ENCODE data around the gene GAL3ST3. TPM values are rescaled to one million over a fixed set of nuclear protein-coding genes. Genes with fewer than 3 reads are reported as not detected.

The GAL3ST3 gene, protein sequence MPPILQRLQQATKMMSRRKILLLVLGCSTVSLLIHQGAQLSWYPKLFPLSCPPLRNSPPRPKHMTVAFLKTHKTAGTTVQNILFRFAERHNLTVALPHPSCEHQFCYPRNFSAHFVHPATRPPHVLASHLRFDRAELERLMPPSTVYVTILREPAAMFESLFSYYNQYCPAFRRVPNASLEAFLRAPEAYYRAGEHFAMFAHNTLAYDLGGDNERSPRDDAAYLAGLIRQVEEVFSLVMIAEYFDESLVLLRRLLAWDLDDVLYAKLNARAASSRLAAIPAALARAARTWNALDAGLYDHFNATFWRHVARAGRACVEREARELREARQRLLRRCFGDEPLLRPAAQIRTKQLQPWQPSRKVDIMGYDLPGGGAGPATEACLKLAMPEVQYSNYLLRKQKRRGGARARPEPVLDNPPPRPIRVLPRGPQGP
- total RNA-seq, result 15.5 TPM

DNA sequence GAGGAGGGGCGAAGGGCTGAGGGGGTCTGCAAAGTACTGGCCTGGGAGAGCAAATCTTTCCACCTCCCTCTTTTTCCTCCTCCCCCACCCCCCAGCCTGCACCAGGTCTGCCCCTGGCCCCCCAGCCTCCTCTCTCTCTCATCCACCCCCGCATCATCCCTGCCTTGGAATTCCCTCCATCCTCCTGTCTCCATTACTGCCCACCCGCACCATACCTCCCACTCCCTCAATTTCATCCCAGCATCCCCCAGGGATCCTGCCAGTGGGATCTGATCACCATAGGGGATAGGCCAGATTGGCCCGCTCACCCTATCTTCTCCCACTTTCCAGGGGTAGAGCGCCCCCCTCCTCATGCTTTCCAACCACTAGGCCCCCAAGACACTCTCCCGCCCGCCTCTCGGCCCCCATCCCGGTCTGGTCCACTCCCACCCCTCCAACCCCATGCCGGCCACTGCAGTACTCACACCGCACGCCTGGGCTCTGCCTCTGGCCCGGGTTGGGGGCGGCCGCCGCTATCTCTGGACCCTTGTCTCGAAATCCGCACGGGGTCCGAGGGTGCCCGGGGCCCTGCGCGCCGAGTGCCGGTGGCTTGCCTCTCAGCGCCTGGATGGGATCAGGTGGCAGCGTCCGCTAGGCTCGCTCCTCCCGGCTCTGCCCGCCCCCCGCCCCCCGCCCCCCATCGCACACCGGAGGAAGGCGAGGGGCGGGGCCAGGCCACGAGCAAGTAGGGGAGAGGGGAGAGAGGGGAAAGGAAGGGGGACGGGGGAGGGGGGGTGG lies at the start of gene GAL3ST3:
Gene GAL3ST3 (minus strand): TSS at position 615 of the 777 bp plus-strand sequence. CDS start 3,746 bp downstream, outside the sequence.

DNA sequence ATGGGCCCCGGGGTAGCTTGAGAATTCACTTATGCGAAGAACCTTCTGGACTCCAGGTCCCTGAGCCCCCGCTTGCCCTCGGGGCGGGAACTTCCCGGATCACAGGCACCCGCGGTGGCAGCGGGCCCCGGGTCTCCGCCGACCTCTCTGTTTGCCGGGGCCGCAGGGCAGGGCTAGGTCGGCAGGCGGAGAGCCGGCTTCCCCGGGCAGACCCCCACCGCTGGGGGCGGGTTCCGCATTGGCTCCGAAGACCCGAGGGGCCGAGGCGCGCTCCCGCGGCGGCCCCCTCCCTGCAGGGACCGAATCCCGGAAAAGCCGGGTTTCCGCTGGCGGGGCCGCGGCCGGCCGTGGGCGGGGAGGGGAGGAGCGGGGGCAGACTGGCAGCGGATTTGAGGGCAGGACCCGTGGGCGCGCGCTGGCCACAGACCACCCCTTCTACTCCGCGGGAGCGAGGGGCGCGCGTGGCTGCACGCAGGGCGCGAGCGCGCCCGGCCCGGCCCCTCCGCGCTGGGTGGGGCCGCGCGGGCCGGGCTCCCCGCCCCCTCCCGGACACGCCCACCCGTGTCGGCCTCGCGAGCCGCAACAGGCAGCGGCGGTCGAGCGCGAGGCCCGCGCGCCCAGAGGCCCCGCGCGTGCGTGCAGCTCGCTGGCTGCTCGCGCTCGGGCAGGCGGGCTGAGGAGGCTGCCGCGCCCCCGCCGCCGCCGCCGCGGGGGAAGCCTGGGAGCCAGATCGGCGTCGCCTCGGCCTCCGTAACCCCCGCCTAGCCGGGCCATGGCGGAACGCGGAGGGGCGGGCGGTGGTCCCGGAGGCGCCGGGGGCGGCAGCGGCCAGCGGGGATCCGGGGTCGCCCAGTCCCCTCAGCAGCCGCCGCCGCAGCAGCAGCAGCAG lies 21.0 kb upstream of the GAL3ST3 start, which contains the start of gene PACS1:
Gene PACS1 (plus strand): TSS at position 558 of the 889 bp plus-strand sequence. CDS start 215 bp downstream, at position 773.

DNA sequence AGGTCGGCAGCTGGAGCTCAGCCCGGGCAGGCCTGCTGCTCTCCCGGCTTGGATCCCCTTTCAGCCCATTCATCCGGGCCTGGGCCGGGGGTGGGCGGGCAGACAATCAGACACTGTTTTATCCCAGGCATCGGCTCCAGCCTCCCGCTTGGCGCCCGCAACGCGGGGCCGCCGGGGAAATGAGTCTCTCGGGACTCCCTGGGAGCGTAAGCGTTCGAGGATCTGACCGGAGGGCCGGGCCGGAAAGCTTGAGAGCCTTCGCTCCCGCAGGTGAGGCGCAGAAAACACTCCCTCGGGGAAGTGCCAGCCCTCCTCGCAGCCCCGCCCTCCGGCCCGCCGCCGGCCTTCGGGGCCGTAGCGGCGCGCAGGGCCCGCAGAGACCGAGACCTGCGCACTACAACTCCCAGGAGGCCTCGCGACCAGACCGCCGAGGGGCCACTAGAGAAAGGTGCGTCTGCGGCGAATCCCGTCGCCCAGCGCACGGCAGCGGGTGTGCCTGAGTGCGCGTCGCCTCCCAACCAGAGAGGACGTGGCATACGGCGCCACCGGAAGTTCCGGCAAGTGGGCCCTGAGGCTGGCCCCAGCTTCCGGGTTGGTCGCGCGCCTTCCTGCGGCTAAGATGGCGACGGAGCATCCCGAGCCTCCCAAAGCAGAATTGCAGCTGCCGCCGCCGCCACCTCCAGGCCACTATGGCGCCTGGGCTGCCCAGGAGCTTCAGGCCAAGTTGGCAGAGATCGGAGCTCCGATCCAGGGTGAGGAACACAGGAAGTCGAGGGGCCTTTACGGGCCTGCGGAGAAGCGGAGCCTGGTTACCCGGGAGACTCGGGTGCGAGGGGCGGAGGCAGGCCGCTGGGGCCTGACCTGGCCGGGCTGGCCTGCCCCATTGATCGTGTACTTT lies 3.1 kb upstream of the GAL3ST3 start, which contains the start of gene SF3B2:
Gene SF3B2 (plus strand): TSS at position 599 of the 898 bp plus-strand sequence. CDS start 21 bp downstream, at position 620.

DNA sequence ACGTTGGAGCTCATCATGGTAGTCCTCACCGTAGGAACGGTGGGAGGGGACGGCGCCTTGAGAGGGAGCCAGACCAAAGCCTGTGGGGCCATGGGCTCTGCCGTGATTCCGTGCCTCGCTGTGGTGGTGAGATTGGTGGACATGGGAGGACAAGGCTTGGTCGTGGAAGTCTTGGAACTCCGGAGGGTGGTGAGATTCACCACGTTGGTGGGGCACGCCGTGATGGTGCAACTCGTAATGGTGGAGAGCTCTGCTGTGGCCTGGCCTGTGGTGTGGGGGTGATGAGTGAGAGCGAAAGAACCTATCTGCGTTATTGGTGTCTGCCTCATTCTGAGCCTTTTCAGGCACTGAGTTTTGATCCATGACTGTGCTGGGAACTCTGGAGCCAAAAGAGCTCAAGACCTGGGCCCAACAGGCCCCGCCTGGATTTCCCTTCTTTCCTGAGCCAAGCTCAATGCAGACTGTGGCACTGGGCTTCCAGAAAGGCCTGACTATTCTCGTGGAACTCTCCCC lies 22.9 kb downstream of the GAL3ST3 start, which contains the start of gene CATSPER1:
Gene CATSPER1 (minus strand): TSS at position 463 of the 513 bp plus-strand sequence. CDS start 100 bp downstream, at position 363.

DNA sequence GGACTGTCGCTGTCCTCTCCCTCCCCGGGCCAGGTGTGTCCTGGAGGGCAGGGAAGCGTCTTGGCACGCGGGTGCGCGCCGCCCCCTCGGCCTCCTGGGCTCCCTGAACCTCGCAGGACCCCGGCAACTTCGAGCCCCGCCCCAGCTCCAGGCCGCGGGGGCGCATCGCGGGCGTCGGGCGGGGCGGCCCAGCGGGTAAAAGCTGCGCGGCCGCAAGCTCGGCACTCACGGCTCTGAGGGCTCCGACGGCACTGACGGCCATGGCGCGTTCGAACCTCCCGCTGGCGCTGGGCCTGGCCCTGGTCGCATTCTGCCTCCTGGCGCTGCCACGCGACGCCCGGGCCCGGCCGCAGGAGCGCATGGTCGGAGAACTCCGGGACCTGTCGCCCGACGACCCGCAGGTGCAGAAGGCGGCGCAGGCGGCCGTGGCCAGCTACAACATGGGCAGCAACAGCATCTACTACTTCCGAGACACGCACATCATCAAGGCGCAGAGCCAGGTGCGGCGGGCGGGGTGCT lies 37.1 kb downstream of the GAL3ST3 start, which contains the start of gene CST6:
Gene CST6 (plus strand): TSS at position 224 of the 519 bp plus-strand sequence. CDS start 37 bp downstream, at position 261.

DNA sequence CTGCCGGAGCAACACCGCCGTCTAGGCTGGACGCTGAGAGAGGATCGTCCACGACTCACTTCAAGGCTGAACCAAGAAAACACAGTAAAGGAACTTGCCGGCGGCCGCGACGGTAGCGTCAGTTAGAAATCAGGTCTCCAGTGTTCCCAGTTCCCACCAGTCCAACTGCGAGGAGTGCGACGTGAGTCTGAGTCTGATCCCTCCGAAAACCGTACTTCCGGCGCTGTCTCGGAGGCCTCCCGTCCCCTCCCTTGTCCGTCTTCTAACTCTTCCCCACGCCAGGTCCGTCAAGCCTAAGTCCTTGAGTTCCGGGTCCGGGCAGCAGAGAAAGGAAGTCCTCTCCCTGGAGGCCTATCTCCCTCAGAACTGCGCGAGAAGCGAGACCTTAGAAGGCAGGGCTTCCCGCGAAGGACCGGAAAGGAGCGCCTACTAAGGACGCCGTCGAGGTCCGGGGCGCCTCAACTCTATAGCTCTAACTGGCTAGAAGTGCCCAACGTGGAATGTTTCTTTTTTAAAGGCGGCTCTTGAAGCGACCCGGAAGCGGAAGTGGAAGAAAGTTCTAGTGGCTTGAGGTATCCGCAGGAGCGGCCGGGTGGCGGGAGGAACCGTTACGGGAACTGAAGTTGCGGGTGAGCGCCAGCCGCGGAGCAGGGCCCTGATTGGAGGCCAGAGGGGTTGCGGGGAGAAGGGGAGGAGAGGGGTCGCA lies 46.9 kb downstream of the GAL3ST3 start, which contains the start of the genes BANF1 and EIF1AD:
Gene BANF1 (plus strand): TSS at position 562 of the 706 bp plus-strand sequence. CDS start 748 bp downstream, outside the sequence.
Gene EIF1AD (minus strand): TSS at position 216 of the 706 bp plus-strand sequence. CDS start 1,768 bp downstream, outside the sequence.

Other genes with a start within 250 kb of the GAL3ST3 start
- gene SNX32, start 215.2 kb downstream of the GAL3ST3 start, total RNA-seq, result 7.6 TPM
- 545 TPM for gene CFL1, start 191.0 kb downstream of the GAL3ST3 start, total RNA-seq
- 43.1 TPM for gene MUS81, start 188.7 kb downstream of the GAL3ST3 start, total RNA-seq
- 12.7 TPM for gene EFEMP2, start 176.4 kb downstream of the GAL3ST3 start, total RNA-seq
- not detected for gene CTSW, start 169.3 kb downstream of the GAL3ST3 start, total RNA-seq
- gene FIBP, start 160.7 kb downstream of the GAL3ST3 start, total RNA-seq, result 141 TPM
- gene CCDC85B, start 158.5 kb downstream of the GAL3ST3 start, total RNA-seq, result 15.2 TPM
- gene FOSL1, start 148.8 kb downstream of the GAL3ST3 start, total RNA-seq, result not detected
- 15.2 TPM for gene C11orf68, start 130.1 kb downstream of the GAL3ST3 start, total RNA-seq
- gene DRAP1, start 129.7 kb downstream of the GAL3ST3 start, total RNA-seq, result 75.9 TPM
- gene TSGA10IP, start 103.7 kb downstream of the GAL3ST3 start, total RNA-seq, result 0.69 TPM
- 28.6 TPM for gene SART1, start 87.4 kb downstream of the GAL3ST3 start, total RNA-seq
- 24.7 TPM for gene EIF1AD, start 47.0 kb downstream of the GAL3ST3 start, total RNA-seq
- 26.3 TPM for gene BANF1, start 46.7 kb downstream of the GAL3ST3 start, total RNA-seq
- gene CST6, start 37.2 kb downstream of the GAL3ST3 start, total RNA-seq, result not detected
- gene CATSPER1, start 22.7 kb downstream of the GAL3ST3 start, total RNA-seq, result not detected
- gene SF3B2, start 3.2 kb upstream of the GAL3ST3 start, total RNA-seq, result 104 TPM
- gene PACS1, start 21.1 kb upstream of the GAL3ST3 start, total RNA-seq, result 57.9 TPM
- gene KLC2, start 208.5 kb upstream of the GAL3ST3 start, total RNA-seq, result 34.6 TPM
- 35.8 TPM for gene RAB1B, start 219.5 kb upstream of the GAL3ST3 start, total RNA-seq
- gene CNIH2, start 229.0 kb upstream of the GAL3ST3 start, total RNA-seq, result 94.8 TPM
- gene YIF1A, start 240.0 kb upstream of the GAL3ST3 start, total RNA-seq, result 27.7 TPM
- gene TMEM151A, start 242.7 kb upstream of the GAL3ST3 start, total RNA-seq, result 23.5 TPM

All from diencephalon (tissue), 1 donor.